ENCODE measurements around the gene GNG13.
"Not testable (repeated sequence)": the region's sequence is repeated elsewhere in the genome, so short reads cannot be mapped to it uniquely, and the experiment has no call there.

GNG13 gene

DNA sequence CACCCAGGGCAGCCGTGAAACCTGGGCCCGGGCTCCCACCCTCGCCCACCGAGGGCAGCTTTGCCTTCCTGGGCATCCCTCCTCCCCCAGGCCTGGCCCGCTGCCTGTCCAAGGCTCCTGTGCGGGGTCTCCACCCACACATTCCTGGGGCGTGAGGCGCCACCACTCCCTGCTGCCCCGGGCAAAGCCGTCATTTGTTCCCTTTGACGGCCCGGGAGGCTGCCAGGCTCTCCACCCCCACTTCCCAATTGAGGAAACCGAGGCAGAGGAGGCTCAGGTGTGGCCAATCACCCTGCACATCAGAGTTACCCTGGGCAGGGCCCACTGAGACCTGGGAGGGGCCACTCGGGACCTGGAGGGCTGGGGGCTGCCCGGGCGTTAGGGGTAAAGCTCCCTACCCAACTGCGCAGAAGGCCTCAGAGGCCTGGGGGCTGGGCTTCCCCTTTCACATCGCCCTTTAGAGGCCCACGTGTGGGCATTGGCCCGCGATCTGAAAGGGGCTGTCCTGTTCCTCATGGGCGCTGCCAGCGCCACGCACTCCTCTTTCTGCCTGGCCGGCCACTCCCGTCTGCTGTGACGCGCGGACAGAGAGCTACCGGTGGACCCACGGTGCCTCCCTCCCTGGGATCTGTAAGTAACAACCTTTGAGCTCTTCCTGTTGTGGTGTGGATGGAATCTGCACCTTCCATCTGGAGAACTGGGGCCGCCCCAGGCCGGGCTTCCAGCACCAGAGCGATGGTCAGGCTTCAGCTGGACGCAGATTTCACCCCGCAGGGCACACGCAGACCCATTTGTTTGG lies 39.8 kb downstream of the GNG13 start, which contains the start of gene MSLN:
MSLN (plus strand) TSS at position 190 of the 799 bp plus-strand sequence. CDS start 1,947 bp downstream, outside the sequence.
- no peak for DNase-seq (ENCODE audit: low read depth)

GRCh38 chr16:760065-760464 lies 40.5 kb downstream of the GNG13 start:
- no peak for DNase-seq (ENCODE audit: low read depth)

GRCh38 chr16:759110-759910 lies 41.2 kb downstream of the GNG13 start:
- DNase-seq (ENCODE audit: low read depth), result no peak

- no peak for DNase-seq (ENCODE audit: low read depth)
These were observed 44.1 kb downstream of the GNG13 start for GRCh38 chr16:756428-756827.

DNA sequence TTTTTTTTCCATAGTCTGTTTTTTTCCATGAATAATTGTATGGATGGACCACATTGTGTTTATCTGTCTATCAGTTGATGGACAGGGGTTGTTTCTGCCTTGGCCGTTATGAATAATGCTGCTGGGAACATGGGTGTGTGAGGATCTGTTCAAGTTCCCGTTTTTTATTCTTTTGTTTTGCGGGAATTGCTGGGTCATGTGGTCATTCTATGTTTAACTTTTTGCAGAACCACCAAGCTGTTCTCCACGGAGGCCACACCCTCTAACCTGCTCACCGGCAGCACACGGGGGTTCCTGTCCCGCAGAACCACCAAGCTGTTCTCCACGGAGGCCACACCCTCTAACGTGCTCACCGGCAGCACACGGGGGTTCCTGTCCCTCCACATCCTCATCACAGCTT lies 45.9 kb downstream of the GNG13 start:
- no peak for DNase-seq (ENCODE audit: low read depth)

GRCh38 chr16:754121-754607 lies 46.4 kb downstream of the GNG13 start:
- not testable (repeated sequence) for DNase-seq (ENCODE audit: low read depth)

DNA sequence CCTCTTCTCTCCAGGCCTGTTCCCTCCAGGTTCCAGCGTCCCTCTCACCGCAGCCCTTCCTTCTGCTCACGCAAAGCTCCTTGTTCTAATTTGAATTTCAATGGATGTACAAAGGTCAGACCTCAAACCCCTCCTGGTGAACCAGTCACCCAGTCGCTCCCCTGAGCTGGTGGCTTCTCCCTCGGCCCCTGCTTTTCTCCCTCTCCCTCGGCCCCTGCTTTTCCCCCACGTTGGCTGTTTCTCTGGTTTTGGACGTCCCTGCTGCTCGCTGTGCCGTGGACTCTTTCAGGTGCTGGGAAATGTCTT lies 48.6 kb downstream of the GNG13 start:
- DNase-seq (ENCODE audit: low read depth), result no peak

- no peak for DNase-seq (ENCODE audit: low read depth)
These were observed 49.2 kb downstream of the GNG13 start for GRCh38 chr16:751152-752006.

DNA sequence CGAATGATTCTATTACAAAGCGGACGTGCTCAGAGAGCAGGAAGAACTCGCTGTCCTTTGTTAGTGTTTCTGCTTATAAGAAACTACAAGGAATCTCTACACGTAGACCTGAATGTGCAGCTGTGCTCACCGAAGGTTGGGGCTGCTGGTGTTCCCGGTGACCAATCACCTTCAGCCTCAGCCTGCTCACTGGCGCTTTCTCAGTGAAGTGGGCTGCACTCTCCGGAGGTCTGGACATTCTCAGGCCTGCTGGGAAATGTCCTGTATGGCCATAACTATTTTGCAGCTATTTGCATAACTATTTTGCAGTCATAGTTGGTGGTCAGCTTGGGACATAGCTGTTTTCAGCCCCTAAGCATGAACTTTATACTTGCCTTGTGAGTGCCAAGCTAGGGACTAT lies 50.0 kb downstream of the GNG13 start:
- no peak for DNase-seq (ENCODE audit: low read depth)

- DNase-seq (ENCODE audit: low read depth), result no peak
These were observed 51.5 kb downstream of the GNG13 start for GRCh38 chr16:749010-749409.

All from activated T-cell treated with anti-CD3 and anti-CD28 coated beads for 1 hour (primary cell).